ENCODE data around the gene PRF1.

- TF ChIP-seq RAD21 (IDR thresholded peaks at IDR 0.05) (no peak), SP1 (IDR thresholded peaks at IDR 0.05) (no peak), EGR1 (IDR thresholded peaks at IDR 0.05; ENCODE audit: low read depth in 2 of 2) (no peak)
- TF ChIP-seq, protein P1, sequence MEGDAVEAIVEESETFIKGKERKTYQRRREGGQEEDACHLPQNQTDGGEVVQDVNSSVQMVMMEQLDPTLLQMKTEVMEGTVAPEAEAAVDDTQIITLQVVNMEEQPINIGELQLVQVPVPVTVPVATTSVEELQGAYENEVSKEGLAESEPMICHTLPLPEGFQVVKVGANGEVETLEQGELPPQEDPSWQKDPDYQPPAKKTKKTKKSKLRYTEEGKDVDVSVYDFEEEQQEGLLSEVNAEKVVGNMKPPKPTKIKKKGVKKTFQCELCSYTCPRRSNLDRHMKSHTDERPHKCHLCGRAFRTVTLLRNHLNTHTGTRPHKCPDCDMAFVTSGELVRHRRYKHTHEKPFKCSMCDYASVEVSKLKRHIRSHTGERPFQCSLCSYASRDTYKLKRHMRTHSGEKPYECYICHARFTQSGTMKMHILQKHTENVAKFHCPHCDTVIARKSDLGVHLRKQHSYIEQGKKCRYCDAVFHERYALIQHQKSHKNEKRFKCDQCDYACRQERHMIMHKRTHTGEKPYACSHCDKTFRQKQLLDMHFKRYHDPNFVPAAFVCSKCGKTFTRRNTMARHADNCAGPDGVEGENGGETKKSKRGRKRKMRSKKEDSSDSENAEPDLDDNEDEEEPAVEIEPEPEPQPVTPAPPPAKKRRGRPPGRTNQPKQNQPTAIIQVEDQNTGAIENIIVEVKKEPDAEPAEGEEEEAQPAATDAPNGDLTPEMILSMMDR (IDR thresholded peaks at IDR 0.05; ENCODE audit: low read depth, low read length, missing input control): no peak
Observed at GRCh38 chr10:70551971-70552422, 50.5 kb downstream of the PRF1 start.
